ENCODE data around the gene F12.

The F12 gene

DNA sequence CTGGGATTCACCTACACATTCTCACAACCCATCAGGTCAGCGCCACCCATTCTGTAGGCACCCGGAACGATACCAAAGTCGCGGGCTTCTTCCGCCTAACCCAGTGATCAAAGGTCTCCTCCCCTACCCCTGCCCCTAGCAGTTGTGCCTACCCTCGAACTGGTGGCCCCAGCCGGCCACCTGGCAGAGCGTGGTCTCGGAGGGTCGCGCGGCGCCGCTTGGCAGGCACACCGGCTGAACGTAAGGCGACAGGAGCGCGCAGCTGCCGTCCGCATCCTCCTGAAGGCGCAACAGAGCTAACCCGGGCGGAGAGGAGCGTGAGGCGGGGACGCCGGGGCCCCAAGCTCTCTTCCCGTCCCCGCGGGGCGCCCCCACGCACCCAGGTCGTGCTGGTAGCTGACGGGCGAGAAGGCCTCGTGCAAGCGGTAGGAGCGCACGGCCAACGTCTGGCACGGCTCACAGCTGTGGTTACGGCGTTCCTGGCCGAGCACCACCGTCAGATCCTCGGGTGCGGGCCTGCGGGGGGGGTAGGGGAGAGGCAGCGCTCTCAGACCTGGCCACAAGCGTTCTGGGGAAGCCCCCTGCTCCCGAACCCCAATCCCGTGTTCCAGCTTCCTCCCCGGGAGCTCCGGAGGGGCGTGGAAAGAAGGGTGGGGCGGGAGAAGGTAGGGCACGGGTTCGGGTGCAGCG lies 6.1 kb downstream of the F12 start (continued):
- TF ChIP-seq ZNF514 (tag by site-specific recombination; IDR thresholded peaks at IDR 0.05) (no peak), YY1 (tag by site-specific recombination; IDR thresholded peaks at IDR 0.05) (no peak), GFI1B (tag by site-specific recombination; IDR thresholded peaks at IDR 0.05) (no peak), ZNF155 (tag by site-specific recombination; IDR thresholded peaks at IDR 0.05) (no peak), OVOL3 (tag by site-specific recombination; IDR thresholded peaks at IDR 0.05) (no peak), SP3 (tag by site-specific recombination; IDR thresholded peaks at IDR 0.05) (peak; percentile 5; the same call in 1 of the 2 replicates), ZIC2 (tag by site-specific recombination; IDR thresholded peaks at IDR 0.05) (no peak; the same call in 1 of the 2 replicates), ZNF707 (tag by site-specific recombination; IDR thresholded peaks at IDR 0.05) (no peak), ZNF133 (tag by site-specific recombination; IDR thresholded peaks at IDR 0.05) (no peak), ZNF629 (tag by site-specific recombination; IDR thresholded peaks at IDR 0.05) (no peak), ZEB2 (tag by site-specific recombination; IDR thresholded peaks at IDR 0.05) (no peak), ZNF621 (tag by site-specific recombination; IDR thresholded peaks at IDR 0.05) (no peak), ZNF529 (tag by site-specific recombination; IDR thresholded peaks at IDR 0.05; ENCODE audit: insufficient replicate concordance) (no peak), ZNF175 (tag by site-specific recombination; IDR thresholded peaks at IDR 0.05) (no peak), REPIN1 (tag by site-specific recombination; IDR thresholded peaks at IDR 0.05; ENCODE audit: low read depth) (no peak), KLF16 (tag by site-specific recombination; IDR thresholded peaks at IDR 0.05) (no peak), ZNF501 (tag by site-specific recombination; IDR thresholded peaks at IDR 0.05) (no peak; the same call in 1 of the 2 replicates)
- TF ChIP-seq, protein P1, sequence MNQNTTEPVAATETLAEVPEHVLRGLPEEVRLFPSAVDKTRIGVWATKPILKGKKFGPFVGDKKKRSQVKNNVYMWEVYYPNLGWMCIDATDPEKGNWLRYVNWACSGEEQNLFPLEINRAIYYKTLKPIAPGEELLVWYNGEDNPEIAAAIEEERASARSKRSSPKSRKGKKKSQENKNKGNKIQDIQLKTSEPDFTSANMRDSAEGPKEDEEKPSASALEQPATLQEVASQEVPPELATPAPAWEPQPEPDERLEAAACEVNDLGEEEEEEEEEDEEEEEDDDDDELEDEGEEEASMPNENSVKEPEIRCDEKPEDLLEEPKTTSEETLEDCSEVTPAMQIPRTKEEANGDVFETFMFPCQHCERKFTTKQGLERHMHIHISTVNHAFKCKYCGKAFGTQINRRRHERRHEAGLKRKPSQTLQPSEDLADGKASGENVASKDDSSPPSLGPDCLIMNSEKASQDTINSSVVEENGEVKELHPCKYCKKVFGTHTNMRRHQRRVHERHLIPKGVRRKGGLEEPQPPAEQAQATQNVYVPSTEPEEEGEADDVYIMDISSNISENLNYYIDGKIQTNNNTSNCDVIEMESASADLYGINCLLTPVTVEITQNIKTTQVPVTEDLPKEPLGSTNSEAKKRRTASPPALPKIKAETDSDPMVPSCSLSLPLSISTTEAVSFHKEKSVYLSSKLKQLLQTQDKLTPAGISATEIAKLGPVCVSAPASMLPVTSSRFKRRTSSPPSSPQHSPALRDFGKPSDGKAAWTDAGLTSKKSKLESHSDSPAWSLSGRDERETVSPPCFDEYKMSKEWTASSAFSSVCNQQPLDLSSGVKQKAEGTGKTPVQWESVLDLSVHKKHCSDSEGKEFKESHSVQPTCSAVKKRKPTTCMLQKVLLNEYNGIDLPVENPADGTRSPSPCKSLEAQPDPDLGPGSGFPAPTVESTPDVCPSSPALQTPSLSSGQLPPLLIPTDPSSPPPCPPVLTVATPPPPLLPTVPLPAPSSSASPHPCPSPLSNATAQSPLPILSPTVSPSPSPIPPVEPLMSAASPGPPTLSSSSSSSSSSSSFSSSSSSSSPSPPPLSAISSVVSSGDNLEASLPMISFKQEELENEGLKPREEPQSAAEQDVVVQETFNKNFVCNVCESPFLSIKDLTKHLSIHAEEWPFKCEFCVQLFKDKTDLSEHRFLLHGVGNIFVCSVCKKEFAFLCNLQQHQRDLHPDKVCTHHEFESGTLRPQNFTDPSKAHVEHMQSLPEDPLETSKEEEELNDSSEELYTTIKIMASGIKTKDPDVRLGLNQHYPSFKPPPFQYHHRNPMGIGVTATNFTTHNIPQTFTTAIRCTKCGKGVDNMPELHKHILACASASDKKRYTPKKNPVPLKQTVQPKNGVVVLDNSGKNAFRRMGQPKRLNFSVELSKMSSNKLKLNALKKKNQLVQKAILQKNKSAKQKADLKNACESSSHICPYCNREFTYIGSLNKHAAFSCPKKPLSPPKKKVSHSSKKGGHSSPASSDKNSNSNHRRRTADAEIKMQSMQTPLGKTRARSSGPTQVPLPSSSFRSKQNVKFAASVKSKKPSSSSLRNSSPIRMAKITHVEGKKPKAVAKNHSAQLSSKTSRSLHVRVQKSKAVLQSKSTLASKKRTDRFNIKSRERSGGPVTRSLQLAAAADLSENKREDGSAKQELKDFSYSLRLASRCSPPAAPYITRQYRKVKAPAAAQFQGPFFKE (tag by site-specific recombination; IDR thresholded peaks at IDR 0.05; ENCODE audit: borderline replicate concordance), result no peak
- TF ChIP-seq, protein P2, sequence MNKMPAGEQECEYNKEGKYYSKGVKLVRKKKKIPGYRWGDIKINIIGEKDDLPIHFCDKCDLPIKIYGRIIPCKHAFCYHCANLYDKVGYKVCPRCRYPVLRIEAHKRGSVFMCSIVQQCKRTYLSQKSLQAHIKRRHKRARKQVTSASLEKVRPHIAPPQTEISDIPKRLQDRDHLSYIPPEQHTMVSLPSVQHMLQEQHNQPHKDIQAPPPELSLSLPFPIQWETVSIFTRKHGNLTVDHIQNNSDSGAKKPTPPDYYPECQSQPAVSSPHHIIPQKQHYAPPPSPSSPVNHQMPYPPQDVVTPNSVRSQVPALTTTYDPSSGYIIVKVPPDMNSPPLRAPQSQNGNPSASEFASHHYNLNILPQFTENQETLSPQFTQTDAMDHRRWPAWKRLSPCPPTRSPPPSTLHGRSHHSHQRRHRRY (tag by site-specific recombination; IDR thresholded peaks at IDR 0.05), result no peak
- TF ChIP-seq, protein P3, sequence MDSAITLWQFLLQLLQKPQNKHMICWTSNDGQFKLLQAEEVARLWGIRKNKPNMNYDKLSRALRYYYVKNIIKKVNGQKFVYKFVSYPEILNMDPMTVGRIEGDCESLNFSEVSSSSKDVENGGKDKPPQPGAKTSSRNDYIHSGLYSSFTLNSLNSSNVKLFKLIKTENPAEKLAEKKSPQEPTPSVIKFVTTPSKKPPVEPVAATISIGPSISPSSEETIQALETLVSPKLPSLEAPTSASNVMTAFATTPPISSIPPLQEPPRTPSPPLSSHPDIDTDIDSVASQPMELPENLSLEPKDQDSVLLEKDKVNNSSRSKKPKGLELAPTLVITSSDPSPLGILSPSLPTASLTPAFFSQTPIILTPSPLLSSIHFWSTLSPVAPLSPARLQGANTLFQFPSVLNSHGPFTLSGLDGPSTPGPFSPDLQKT (IDR thresholded peaks at IDR 0.05; ENCODE audit: borderline replicate concordance, low read depth, low read length), result no peak
- TF ChIP-seq, protein P4, sequence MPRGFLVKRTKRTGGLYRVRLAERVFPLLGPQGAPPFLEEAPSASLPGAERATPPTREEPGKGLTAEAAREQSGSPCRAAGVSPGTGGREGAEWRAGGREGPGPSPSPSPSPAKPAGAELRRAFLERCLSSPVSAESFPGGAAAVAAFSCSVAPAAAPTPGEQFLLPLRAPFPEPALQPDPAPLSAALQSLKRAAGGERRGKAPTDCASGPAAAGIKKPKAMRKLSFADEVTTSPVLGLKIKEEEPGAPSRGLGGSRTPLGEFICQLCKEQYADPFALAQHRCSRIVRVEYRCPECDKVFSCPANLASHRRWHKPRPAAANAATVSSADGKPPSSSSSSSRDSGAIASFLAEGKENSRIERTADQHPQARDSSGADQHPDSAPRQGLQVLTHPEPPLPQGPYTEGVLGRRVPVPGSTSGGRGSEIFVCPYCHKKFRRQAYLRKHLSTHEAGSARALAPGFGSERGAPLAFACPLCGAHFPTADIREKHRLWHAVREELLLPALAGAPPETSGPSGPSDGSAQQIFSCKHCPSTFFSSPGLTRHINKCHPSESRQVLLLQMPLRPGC (tag by site-specific recombination; IDR thresholded peaks at IDR 0.05), result no peak
- TF ChIP-seq, protein P5, sequence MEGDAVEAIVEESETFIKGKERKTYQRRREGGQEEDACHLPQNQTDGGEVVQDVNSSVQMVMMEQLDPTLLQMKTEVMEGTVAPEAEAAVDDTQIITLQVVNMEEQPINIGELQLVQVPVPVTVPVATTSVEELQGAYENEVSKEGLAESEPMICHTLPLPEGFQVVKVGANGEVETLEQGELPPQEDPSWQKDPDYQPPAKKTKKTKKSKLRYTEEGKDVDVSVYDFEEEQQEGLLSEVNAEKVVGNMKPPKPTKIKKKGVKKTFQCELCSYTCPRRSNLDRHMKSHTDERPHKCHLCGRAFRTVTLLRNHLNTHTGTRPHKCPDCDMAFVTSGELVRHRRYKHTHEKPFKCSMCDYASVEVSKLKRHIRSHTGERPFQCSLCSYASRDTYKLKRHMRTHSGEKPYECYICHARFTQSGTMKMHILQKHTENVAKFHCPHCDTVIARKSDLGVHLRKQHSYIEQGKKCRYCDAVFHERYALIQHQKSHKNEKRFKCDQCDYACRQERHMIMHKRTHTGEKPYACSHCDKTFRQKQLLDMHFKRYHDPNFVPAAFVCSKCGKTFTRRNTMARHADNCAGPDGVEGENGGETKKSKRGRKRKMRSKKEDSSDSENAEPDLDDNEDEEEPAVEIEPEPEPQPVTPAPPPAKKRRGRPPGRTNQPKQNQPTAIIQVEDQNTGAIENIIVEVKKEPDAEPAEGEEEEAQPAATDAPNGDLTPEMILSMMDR (tag by site-specific recombination; IDR thresholded peaks at IDR 0.05), result peak; percentile 23
- TF ChIP-seq, protein P6, sequence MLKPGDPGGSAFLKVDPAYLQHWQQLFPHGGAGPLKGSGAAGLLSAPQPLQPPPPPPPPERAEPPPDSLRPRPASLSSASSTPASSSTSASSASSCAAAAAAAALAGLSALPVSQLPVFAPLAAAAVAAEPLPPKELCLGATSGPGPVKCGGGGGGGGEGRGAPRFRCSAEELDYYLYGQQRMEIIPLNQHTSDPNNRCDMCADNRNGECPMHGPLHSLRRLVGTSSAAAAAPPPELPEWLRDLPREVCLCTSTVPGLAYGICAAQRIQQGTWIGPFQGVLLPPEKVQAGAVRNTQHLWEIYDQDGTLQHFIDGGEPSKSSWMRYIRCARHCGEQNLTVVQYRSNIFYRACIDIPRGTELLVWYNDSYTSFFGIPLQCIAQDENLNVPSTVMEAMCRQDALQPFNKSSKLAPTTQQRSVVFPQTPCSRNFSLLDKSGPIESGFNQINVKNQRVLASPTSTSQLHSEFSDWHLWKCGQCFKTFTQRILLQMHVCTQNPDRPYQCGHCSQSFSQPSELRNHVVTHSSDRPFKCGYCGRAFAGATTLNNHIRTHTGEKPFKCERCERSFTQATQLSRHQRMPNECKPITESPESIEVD (tag by site-specific recombination; IDR thresholded peaks at IDR 0.05), result no peak
- TF ChIP-seq, protein P7, sequence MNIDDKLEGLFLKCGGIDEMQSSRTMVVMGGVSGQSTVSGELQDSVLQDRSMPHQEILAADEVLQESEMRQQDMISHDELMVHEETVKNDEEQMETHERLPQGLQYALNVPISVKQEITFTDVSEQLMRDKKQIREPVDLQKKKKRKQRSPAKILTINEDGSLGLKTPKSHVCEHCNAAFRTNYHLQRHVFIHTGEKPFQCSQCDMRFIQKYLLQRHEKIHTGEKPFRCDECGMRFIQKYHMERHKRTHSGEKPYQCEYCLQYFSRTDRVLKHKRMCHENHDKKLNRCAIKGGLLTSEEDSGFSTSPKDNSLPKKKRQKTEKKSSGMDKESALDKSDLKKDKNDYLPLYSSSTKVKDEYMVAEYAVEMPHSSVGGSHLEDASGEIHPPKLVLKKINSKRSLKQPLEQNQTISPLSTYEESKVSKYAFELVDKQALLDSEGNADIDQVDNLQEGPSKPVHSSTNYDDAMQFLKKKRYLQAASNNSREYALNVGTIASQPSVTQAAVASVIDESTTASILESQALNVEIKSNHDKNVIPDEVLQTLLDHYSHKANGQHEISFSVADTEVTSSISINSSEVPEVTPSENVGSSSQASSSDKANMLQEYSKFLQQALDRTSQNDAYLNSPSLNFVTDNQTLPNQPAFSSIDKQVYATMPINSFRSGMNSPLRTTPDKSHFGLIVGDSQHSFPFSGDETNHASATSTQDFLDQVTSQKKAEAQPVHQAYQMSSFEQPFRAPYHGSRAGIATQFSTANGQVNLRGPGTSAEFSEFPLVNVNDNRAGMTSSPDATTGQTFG (tag by site-specific recombination; IDR thresholded peaks at IDR 0.05; ENCODE audit: borderline replicate concordance), result no peak

All from HEK293 (cell line).